ENCODE measurements around the gene DISC1.

GRCh38 chr1:231990388-231990787, 363.8 kb downstream of the DISC1 start:
- TF ChIP-seq CTCF (IDR thresholded peaks at IDR 0.05; ENCODE audit: insufficient read depth, low read length) (no peak), GABPA (IDR thresholded peaks at IDR 0.05; ENCODE audit: low read depth) (no peak), POLR2AphosphoS5 (IDR thresholded peaks at IDR 0.05; ENCODE audit: low read depth) (no peak), SPI1 (IDR thresholded peaks at IDR 0.05; ENCODE audit: borderline replicate concordance, low read depth) (no peak)
- TF ChIP-seq, protein P1, sequence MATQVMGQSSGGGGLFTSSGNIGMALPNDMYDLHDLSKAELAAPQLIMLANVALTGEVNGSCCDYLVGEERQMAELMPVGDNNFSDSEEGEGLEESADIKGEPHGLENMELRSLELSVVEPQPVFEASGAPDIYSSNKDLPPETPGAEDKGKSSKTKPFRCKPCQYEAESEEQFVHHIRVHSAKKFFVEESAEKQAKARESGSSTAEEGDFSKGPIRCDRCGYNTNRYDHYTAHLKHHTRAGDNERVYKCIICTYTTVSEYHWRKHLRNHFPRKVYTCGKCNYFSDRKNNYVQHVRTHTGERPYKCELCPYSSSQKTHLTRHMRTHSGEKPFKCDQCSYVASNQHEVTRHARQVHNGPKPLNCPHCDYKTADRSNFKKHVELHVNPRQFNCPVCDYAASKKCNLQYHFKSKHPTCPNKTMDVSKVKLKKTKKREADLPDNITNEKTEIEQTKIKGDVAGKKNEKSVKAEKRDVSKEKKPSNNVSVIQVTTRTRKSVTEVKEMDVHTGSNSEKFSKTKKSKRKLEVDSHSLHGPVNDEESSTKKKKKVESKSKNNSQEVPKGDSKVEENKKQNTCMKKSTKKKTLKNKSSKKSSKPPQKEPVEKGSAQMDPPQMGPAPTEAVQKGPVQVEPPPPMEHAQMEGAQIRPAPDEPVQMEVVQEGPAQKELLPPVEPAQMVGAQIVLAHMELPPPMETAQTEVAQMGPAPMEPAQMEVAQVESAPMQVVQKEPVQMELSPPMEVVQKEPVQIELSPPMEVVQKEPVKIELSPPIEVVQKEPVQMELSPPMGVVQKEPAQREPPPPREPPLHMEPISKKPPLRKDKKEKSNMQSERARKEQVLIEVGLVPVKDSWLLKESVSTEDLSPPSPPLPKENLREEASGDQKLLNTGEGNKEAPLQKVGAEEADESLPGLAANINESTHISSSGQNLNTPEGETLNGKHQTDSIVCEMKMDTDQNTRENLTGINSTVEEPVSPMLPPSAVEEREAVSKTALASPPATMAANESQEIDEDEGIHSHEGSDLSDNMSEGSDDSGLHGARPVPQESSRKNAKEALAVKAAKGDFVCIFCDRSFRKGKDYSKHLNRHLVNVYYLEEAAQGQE (IDR thresholded peaks at IDR 0.05; ENCODE audit: insufficient replicate concordance, low read depth), result no peak

All from HL-60 (cell line).